Mesothelial cell of epicardium (in vitro differentiated cells): Measurements from ENCODE around the gene TCF15. TPM values are rescaled to one million over a fixed set of nuclear protein-coding genes. Genes with fewer than 3 reads are reported as not detected.
A peak's percentile ranks its signal among the peaks of the same experiment; 100 is the strongest.

ENCODE experiments used
- DNase-seq, 2 experiments: peaks; one replicate each; pipeline ENCODE4 v3.0.0; 2021; ENCODE audit warnings: low spot score in 2 of 2; ENCODE audit not compliant: unreplicated experiment in 2 of 2
- H3K27ac Mint-ChIP-seq: 2 replicates; pipeline ENCODE4 v1.8.0; 2021; ENCODE audit warnings: mixed read lengths
- H3K27me3 Mint-ChIP-seq: 2 replicates; pipeline ENCODE4 v1.8.0; 2021; ENCODE audit warnings: low read depth, mixed read lengths
- H3K36me3 Mint-ChIP-seq: 2 replicates; pipeline ENCODE4 v1.8.0; 2021; ENCODE audit warnings: mixed read lengths
- H3K4me1 Mint-ChIP-seq: 2 replicates; pipeline ENCODE4 v1.8.0; 2021; ENCODE audit warnings: mixed read lengths
- H3K4me3 Mint-ChIP-seq: 2 replicates; pipeline ENCODE4 v1.8.0; 2021; ENCODE audit warnings: mild to moderate bottlenecking, moderate library complexity, mixed read lengths
- H3K9me3 Mint-ChIP-seq: 2 replicates; pipeline ENCODE4 v1.8.0; 2021; ENCODE audit warnings: mixed read lengths
- CTCF ChIP-seq: fragments of 200-600 bp; sonication (generic); IDR thresholded peaks from one replicate; pipeline ENCODE4 v1.5.0; 2021; ENCODE audit warnings: antibody characterized with exemption; ENCODE audit not compliant: unreplicated experiment
- total RNA-seq: library from RNA; stranded (reverse); gene quantifications from 3 replicates; pipeline ENCODE4 v1.2.1, GENCODE V29; 2021

The TCF15 gene
- total RNA-seq, 1 donor from 2014 or later, result 0.74 TPM

DNA sequence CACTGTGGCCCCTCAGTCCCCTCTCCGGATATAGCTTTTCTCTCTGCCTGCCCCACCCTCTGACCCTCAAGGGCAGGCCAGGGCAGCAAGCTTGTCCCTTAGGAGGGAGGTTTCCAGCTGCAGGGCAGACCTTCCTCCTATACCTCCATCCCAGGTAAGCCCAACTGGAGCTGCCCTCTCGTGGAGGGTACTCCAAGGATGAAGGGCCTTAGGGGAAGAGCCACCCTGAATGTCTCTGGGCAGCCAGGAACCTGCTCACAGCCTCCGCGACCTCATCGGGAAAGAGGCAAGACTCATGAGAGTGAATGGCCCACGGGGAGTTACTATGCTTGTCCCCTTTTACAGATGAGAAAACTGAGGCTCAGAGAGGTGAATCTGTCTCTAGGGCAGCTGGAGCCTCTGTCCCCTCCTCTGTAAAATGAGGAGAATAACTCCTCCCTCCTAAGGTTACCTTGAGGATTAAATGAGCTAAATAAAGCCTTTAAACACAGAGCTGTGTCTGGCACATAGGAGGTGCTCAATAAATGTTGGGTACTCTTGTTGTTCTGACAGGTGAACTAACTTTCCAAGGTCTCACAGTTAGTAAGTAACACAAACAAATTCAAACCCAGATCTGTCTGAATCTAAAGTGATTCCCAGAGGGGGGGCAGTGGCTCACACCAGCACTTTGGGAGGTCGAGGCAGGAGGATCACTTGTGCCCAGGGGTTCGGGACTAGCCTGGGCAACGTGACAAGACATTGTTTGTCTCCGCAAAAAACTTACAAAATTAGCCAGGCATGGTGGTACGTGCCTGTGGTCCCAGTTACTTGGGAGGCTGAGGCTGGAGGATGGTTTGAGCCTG lies 30.8 kb upstream of the TCF15 start:
- no peak for TF ChIP-seq CTCF
- peaks cover 10% of the 10 kb centered on the region for H3K4me1 Mint-ChIP-seq
- H3K36me3 Mint-ChIP-seq, result no peaks in the 10 kb centered on the region
- DNase-seq, result no peak
- H3K9me3 Mint-ChIP-seq, result no peaks in the 10 kb centered on the region
- H3K27ac Mint-ChIP-seq, result peak overlapping the region; percentile 85
- no peaks in the 10 kb centered on the region for H3K27me3 Mint-ChIP-seq
- peak overlapping the region; percentile 62 for H3K4me3 Mint-ChIP-seq

- H3K27ac Mint-ChIP-seq, result no peak overlapping the region
- no peaks in the 10 kb centered on the region for H3K36me3 Mint-ChIP-seq
- H3K27me3 Mint-ChIP-seq, result peaks cover 4% of the 10 kb centered on the region
- H3K4me1 Mint-ChIP-seq, result peaks cover 21% of the 10 kb centered on the region
- H3K4me3 Mint-ChIP-seq, result no peak overlapping the region
- no peak for DNase-seq
- TF ChIP-seq CTCF, result no peak
- H3K9me3 Mint-ChIP-seq, result no peaks in the 10 kb centered on the region
Observed at GRCh38 chr20:638579-638978, 28.5 kb upstream of the TCF15 start.

- no peak overlapping the region for H3K4me3 Mint-ChIP-seq
- H3K27ac Mint-ChIP-seq, result no peak overlapping the region
Observed at GRCh38 chr20:637559-637958, 27.4 kb upstream of the TCF15 start.

DNA sequence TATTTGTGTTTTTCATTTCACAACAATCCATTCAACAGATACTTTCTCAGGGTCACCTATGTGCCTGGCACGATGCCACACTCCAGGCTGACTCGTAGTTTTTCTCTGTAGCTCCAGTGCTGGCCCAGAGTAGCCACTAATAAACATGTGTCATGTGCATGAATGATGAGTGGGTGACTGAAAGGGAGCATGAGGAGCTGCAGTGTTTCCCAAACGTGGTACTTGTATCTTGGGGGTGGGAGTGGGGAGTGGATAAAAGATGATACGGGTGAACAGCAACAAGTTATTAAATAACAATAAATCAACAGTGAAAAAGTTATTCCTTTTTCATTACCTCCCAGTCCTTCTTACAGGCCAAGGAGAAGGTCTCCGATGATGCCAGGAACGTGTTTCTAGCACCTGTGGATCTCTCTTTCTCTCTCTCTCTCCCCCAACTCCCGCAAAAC lies 25.8 kb upstream of the TCF15 start:
- no peak overlapping the region for H3K4me3 Mint-ChIP-seq
- peaks cover 19% of the 10 kb centered on the region for H3K4me1 Mint-ChIP-seq
- H3K36me3 Mint-ChIP-seq, result no peaks in the 10 kb centered on the region
- H3K27ac Mint-ChIP-seq, result peak overlapping the region; percentile 27
- DNase-seq, result no peak
- TF ChIP-seq CTCF, result no peak
- no peaks in the 10 kb centered on the region for H3K9me3 Mint-ChIP-seq
- H3K27me3 Mint-ChIP-seq, result peaks cover 4% of the 10 kb centered on the region

More at GRCh38 chr20:637559-637958, 27.4 kb upstream of the TCF15 start:
- peaks cover 4% of the 10 kb centered on the region for H3K27me3 Mint-ChIP-seq
- no peak for DNase-seq
- no peaks in the 10 kb centered on the region for H3K36me3 Mint-ChIP-seq
- H3K4me1 Mint-ChIP-seq, result peaks cover 21% of the 10 kb centered on the region
- no peaks in the 10 kb centered on the region for H3K9me3 Mint-ChIP-seq
- TF ChIP-seq CTCF, result no peak

- Mint-ChIP-seq H3K27ac (no peak overlapping the region), H3K4me1 (peaks cover 19% of the 10 kb centered on the region), H3K4me3 (no peak overlapping the region), H3K9me3 (no peaks in the 10 kb centered on the region), H3K27me3 (peaks cover 6% of the 10 kb centered on the region), H3K36me3 (no peaks in the 10 kb centered on the region)
- DNase-seq, result no peak
- no peak for TF ChIP-seq CTCF
Observed at GRCh38 chr20:635028-635892, 25.2 kb upstream of the TCF15 start.
